LNCaP clone FGC (cell line): ENCODE results near the gene RECQL5.

Experiments
- DNase-seq: peaks from one replicate; pipeline ENCODE4 v3.0.0-alpha.2; 2011; ENCODE audit warnings: low read depth
- H3K4me3 ChIP-seq: 2 replicates; pipeline ENCODE4 v1.5.1; 2011; ENCODE audit warnings: mild to moderate bottlenecking, low read depth, low read length, control low read depth
- CTCF ChIP-seq: IDR thresholded peaks from 2 replicates; pipeline ENCODE4 v1.5.1; 2012; ENCODE audit warnings: mild to moderate bottlenecking; ENCODE audit not compliant: control insufficient read depth, insufficient read depth; ENCODE audit errors: extremely low read depth

Gene RECQL5

GRCh38 chr17:75688209-75688825 lies 21.4 kb upstream of the RECQL5 start:
- DNase-seq, result no peak
- no peak for TF ChIP-seq CTCF
- H3K4me3 ChIP-seq, result no peak overlapping the region

- DNase-seq, result no peak
- no peak for TF ChIP-seq CTCF
- no peak overlapping the region for H3K4me3 ChIP-seq
Measured at GRCh38 chr17:75685499-75685898, 18.5 kb upstream of the RECQL5 start.

GRCh38 chr17:75684924-75685323 lies 18.0 kb upstream of the RECQL5 start:
- H3K4me3 ChIP-seq, result no peak overlapping the region
- TF ChIP-seq CTCF, result no peak
- no peak for DNase-seq

- H3K4me3 ChIP-seq, result no peak overlapping the region
- DNase-seq, result no peak
- no peak for TF ChIP-seq CTCF
Measured at GRCh38 chr17:75684249-75684648, 17.3 kb upstream of the RECQL5 start.

GRCh38 chr17:75683583-75683982 lies 16.6 kb upstream of the RECQL5 start:
- H3K4me3 ChIP-seq, result no peak overlapping the region
- DNase-seq, result no peak
- TF ChIP-seq CTCF, result no peak

- no peak overlapping the region for H3K4me3 ChIP-seq
- DNase-seq, result no peak
- TF ChIP-seq CTCF, result no peak
Measured at GRCh38 chr17:75681289-75681688, 14.3 kb upstream of the RECQL5 start.

GRCh38 chr17:75680431-75680830 lies 13.5 kb upstream of the RECQL5 start:
- TF ChIP-seq CTCF, result no peak
- no peak overlapping the region for H3K4me3 ChIP-seq
- DNase-seq, result no peak
